Eye (tissue), 1 donor: ENCODE measurements around the gene YTHDC1.
A peak's percentile ranks its signal among the peaks of the same experiment; 100 is the strongest.

Experiments
- DNase-seq: peaks from one replicate; pipeline ENCODE4 v3.0.0-alpha.2; 2015

The YTHDC1 gene

DNA sequence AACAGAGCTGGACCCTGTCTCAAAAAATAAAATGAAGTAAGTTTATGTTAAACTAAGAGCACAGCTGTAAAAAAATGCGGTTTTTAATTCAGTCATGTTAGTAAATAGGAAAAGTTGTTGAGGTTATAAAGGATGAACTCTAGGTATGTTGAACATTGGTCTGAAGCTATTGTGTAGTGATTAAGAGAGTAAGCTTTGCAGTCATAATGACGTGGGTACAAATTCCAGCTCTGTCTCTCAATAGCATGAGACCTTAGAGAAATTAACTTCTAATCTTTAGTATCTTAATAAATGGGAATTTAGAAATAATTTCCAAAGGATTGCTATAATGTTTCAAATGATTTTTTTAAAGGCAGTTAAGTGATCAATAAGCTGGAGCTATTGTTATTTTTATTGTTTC is 2.9 kb upstream of the YTHDC1 start:
- no peak for DNase-seq

DNA sequence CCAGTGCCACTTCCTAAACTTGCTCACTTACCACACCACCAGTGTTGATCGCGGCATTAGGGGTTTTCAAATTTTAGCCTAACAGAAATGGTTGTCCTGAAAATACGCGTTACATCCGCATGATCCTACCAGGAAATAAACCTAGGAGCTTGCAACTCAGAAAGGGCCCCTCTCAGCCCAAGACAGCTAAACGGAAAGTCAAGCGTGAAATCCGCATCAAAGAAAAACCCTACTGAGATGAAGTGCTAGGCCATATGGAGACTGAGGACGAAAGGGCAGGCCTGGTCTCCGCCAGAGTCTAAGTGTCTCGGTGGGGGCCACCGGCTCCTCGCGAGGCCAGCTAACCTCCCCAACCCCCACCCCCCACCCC is 626 bp downstream of the YTHDC1 start:
- peak; percentile 90 for DNase-seq

DNA sequence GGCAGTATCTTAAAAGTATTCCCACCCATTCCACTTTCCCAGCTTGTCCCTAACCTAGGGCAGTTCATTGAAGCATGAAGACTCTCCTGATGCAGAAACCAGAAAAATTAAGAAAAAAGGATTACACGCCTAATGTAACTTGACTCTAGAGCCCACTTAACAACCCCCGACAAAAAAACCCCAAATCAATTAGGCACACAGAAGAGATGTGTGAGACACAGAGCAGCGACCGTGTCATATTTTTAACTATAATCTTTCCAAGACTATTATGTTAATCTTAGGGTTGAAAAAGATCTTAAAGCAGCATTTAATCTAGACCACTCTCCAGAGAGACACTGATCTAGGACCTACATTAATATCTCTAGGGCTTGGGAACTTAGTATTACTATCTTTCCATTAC is 1.3 kb downstream of the YTHDC1 start:
- no peak for DNase-seq

DNA sequence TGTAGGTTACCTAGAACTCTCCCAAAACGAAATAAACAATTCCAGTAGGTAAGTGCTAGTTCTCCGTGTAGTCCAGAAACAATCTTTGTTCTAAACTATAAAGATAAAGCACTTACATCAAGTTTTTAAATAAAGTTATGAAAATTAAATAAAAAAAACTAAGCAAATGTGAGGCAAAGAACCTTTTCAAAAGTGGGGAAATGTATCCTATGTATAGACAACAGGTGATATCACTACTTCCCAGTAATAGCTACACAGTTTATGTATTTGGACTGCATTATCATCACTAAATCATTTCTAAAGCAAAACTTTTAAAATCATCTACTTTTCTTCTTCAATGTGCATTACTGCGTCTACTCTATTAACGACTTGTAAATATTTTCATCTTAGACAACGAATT is 2.0 kb downstream of the YTHDC1 start:
- DNase-seq: no peak

DNA sequence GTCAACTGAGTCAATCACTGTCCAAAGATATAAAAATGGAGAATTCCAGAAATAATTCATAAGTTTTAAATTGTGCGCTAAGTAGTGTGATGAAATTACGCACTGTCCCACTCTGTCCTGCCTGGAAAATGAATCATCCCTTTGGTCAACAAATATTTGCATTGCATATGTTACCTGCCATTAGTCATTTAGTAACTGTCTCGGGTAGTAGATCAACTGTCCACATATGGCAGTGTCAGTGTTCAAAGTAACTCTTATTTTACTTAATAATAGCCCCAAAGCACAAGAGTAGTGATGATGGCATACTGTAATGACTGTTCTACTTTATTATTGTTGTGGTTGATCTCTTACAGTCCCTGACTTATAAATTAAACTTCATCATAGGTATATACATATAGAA is 3.4 kb downstream of the YTHDC1 start:
- DNase-seq: no peak

DNA sequence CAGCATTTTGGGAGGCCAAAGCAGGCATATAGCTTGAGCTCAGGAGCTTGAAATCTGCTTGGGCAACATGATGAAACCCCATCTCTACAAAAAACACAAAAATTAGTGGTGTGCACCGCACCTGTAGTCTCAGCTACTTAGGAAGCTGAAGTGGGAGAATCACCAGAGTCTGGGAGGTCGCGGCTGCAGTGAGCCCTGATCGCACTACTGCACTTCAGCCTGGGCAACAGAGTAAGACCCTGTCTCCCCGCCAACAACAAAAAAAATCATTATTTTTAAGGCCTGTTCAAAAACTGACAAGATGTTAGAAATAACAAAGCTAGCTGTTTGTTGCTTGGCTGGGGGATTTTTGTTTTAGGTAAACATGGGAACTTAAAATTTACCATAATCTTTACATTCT is 5.1 kb downstream of the YTHDC1 start:
- DNase-seq: no peak

DNA sequence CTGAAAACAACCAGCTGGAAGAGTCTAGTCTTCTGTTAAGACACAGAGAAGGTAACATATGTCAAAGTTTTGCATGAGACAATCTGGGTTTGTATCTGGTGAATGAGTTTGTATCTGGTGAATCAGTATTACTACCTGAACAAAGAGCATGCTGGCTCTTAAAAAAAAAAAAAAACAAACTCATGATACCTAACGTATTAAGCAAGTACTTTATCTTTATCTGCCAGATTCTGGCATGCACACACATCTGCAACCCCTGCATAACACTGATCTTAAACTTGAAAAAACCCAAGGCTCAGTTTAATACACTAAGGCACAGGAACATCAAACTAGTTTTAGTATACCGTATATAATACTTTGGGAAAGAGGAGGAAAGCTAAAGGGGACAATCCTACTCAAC is 5.8 kb downstream of the YTHDC1 start:
- no peak for DNase-seq

DNA sequence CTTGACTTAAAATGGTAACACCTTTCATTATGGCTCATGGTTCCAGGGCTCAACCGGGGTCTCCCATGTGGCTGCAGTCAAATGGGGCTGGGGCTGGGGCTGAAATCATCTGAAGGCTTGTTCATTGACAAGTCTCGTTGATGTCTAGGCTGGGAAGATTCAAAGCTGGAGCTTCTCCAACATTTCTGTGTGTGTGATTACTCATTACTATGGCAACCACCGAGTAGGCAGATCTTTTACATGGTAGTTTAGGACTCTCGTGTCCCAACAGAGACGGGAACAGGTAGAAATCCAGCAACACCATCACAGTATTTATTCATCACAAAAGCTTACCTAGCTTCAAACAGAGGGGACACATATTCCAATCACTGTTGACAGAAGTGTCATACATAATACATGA is 7.8 kb downstream of the YTHDC1 start:
- peak; percentile 24 for DNase-seq

DNA sequence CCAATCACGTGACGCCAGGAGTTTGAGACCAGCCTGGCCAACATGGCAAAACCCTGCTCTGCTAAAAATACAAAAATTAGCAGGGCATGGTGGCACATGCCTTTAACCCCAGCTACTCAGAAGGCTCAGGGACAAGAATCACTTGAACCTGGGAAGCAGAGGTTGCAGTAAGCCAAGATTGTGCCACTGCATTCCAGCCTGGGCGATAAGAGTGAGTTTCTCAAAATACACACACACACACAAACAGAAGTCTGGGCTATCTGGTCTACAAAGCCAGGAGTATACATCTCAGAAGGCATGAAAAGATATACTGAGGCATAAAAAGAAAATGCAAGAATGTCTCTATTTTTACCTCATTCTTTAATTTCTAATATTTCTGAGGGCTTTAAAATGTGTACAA is 11.3 kb downstream of the YTHDC1 start:
- DNase-seq: no peak

DNA sequence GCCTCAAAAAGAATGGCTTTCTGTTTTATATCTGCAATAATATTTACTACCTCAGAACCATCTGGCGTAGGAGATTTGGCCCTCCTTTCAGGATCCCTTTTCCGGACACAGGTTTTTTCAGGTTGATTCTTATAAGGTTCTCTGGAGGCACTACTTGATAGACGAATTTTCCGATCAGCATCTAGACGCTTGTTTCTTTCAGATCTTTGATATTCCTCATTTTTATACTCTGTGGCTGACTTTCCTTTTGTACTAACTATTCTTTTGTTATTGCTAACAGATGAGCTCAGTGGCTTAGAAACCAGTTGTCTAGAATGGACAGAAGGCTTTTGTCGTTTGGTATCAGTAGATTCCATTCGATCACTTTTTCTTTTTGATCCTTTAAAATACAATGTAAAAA is 12.4 kb downstream of the YTHDC1 start:
- no peak for DNase-seq

DNA sequence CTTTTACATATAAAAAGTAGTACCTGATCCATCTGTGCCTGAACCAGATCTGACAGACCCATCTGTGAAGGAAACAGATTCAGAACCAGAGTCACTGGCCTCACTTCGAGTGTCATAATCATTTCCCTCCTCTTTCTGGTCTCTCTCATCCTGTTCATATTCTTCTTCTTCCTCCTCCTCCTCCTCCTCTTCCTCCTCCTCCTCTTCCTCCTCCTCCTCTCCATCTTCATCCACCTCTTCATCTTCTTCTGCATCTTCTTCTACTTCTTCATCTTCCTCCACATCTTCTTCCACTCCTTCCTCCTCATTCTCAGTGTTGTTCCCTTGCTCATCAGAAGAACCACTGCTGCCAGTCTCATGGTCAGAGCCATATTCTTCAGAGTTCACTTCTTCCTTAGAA is 12.9 kb downstream of the YTHDC1 start:
- no peak for DNase-seq

DNA sequence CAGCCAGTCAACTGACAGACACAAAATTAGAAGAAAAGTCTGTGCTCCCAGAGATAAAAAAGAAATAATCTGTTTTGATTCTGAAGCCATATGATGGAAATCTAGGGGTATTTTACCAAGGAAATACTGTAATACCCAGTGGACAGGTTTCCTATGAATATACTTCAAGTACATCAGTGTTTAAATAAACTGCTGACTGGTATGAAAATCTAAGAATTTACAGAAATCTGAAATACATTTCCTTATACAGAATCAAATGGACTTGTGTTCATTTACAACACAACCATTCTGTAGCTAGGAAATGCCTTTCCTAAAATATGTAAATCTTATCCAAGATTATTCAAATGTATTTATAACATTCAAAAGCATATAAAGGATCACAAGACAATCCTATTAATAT is 13.4 kb downstream of the YTHDC1 start:
- DNase-seq: no peak

DNA sequence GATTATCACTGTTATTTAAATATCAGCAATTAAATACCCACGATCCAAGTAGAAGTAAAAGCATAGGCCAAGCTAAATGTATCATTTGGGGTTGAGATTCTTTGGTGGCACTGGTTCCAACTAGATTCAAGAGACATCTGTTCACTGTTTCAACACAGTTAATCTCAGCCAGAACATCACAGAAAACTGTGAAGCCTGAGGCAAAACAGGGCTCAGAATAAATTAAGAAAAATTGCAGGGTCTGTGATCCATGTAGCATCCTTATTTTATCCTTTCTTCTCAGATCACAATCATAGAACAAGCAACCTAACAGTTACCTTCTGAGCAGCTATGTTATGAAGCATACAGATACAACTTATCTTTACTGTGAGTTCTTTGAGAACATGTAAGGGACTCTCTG is 23.7 kb downstream of the YTHDC1 start:
- no peak for DNase-seq

DNA sequence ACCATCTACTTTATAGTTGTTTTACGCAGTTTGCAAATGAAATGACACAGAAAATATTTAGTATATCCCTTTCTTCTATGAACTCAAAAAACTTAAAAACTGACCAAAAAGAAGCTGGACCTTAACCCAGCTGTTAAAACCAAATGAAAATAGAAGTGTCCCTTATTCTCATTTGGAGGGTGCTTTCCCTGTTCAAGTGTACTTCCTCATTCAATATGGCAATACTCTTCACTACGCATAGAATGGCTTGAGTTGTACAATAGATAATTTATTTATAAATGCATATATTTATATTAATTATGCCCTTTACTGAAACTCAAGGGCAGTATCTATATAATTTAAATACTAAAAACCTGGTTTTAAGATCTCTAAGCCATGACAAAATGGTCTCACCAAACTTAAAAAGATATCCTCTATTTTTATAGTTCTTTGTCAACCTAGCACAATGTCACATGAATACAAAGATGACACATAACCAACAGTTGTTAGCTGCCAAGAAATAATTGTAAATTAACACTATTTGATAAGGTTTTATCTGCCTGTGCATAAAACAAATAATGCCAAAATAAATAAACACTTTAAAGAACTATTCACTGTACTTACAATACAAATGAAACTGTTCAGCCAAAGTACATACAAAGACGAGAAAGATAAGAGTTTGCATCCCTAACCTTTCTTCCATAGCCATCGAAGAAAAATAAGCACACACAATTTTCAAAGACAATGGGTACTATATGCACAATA is 25.2 kb downstream of the YTHDC1 start:
- DNase-seq: no peak

DNA sequence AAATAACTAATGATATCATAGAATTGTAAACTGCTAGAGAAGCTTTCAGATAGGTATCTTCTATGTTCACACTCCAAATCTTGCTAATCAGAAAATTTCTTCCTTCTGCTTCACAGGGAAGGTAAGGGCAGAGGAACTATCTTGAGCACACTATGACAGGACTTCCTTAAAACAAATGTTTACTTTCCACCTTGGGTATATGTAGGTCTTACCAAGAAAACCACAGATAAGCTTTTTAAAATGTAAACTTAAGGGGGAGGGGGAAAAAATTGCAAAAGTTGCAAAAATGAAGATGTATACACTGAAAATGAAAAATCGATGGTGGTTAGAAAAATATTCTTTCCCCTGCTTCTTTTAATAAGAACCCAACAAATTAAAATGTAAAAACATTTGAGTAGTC is 30.9 kb downstream of the YTHDC1 start:
- DNase-seq: no peak

DNA sequence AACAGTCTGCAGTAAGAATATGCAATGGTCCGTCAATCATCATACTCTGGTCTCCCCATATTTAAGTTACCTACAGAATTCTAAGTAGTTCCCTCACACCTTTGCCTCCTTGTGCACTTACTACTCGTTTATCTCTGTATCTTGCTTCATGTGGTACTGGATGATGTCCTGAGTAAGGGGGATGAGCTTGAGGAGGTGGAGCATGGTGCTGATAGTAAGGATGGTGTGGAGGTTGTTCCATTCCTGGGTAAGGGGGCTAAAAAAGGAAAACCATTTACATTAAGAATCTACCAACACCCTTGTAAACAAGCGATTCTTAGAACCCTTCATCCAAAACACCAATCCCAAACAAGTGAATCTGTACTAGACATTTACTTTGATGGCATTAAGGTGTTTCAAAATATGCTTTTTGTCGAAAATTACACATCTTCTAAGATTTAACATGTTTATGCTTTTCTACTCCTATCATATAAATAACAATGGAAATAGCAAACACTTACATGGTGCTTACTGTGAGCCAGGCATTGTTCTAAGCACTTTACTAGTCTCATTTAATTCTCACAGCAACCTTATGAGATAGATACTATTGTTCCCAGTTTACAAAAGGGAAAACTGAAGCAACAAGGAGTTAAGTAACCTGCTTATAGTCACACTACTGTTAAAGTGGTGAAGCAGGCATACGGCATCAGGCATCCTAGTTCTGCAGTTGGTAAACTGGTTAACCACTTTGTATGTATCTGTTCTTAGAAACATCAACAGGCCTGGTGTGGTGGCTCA is 33.5 kb downstream of the YTHDC1 start:
- DNase-seq: no peak

DNA sequence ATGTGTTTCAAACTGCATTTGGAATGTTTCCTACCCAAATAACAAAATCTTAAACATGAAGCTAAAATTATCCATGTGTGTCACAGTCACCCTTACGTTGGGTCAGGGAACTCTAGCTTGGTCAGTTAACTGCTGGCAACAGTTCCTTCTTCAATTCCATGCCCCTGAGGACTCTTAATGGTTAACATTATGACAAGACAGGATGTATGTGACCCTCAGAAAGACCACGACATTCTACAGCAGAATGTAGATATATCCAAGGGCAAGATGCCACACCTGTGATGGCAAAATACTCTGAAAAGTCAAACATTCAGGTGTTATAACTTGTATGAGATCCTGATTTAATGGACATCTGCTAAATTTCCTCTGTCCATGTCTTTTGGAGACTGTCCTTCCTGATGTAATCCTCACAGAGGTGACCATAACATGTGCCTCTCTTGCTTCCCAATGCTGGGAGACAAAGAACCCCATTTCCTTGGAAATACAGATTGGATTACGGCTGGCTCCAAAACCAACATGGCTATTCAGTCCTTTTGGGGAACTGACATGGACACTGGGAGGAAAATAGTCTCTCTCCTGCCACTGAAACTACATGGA is 39.1 kb downstream of the YTHDC1 start:
- DNase-seq: no peak

DNA sequence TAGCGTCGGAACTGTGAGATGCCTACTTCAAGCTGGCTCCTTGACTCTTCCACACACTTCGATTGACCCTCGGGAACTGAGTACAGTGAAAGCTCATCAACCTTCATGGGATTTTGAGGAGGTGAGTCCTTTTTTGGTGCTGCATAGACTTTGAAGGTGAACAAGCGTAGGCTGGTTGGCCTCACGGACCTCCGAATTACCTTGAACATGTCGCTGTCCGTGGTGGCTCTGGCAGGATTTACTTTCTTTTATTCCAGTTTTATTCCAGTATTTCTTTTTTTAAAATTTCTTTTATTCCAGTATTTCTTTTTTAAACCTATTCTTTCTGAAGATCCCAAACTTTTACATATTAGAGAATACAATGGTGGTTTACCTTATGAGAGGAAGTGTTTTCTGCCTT is 45.2 kb downstream of the YTHDC1 start:
- no peak for DNase-seq

DNA sequence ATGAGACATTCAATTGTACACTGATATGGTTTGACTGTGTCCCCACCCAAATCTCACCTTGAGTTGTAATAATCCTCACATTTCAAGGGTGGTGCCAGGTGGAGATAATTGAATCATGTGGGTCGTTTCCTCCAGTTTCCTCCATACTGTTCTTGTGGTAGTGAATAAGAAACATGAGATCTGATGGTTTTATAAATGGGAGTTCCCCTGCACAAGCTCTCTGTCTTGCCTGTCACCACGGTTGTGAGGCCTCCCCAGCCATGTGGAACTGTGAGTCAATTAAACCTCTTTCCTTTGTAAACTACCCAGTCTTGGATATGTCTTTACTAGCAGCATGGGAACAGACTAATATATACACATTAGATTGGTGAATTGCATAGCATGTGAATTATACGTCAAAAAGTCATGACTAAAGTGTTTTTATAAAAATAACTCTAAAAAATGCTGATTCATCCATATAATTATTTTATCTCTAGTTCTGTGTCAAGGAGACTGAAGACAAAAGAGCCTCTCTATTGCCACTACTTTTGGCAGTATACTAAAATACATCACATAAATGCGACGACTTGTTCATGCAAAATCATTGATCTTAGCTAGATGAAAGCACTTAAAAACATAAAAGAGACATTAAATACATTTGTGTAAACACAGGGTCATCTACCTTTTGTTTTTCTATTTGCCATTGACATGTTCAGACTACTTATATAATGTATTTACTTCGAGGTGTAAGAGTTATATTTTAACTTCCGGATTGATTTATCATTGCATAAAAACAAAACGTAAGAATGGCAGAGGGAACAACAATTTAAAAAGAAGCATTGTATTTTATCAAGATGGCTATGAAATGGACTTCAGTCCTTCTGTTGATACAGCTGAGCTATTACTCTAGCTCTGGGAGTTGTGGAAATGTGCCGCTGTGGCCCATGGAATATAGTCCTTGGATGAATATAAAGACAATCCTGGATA is 50.1 kb downstream of the YTHDC1 start:
- no peak for DNase-seq

DNA sequence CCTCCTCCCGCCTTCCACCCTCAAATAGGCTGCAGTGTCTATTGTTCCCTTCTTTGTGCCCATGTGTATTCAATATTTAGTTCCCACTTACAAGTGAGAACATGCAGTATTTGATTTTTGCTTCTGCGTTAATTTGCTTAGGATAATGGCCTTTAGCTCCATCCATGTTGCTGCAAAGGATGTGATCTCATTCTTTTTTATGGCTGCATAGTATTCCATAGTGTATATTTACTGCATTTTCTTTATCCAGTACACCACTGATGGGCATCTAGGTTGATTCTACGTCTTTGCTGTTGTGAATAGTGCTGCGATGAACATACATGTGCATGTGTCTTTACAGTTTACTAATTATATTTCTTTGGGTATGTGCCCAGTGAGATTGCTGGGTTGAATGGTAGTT is 52.8 kb downstream of the YTHDC1 start:
- no peak for DNase-seq

DNA sequence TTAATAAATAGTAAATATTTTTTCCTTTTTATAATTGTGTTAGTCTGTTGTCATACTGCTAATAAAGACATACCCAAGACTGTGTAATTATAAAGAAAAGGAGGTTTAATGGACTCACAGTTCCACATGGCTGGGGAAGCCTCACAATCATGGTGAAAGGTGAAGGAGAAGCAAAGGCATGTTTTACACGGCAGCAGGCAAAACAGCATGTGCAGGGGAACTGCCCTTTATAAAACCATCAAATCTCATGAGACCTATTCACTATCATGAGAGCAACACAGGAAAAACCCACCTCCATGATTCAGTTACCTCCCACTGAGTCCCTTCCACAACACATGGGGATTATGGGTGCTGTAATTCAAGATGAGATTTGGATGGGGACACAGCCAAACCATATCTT is 58.6 kb downstream of the YTHDC1 start:
- no peak for DNase-seq

DNA sequence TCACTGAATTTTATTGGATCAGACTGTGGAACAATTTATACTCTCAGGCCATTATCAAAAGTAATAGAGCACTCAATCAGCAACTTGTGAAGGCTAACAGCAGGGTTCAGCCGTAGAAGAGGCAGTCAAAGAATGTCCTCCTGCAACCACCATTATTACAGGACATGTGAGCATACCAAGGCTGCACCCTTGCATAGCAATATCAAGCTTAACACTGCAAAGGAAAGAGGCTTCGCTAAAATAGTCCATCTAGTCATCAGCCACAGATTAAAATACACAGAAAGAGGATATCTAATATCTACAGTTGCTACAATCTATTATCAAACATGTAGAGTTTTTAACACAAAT is 61.5 kb downstream of the YTHDC1 start:
- no peak for DNase-seq

DNA sequence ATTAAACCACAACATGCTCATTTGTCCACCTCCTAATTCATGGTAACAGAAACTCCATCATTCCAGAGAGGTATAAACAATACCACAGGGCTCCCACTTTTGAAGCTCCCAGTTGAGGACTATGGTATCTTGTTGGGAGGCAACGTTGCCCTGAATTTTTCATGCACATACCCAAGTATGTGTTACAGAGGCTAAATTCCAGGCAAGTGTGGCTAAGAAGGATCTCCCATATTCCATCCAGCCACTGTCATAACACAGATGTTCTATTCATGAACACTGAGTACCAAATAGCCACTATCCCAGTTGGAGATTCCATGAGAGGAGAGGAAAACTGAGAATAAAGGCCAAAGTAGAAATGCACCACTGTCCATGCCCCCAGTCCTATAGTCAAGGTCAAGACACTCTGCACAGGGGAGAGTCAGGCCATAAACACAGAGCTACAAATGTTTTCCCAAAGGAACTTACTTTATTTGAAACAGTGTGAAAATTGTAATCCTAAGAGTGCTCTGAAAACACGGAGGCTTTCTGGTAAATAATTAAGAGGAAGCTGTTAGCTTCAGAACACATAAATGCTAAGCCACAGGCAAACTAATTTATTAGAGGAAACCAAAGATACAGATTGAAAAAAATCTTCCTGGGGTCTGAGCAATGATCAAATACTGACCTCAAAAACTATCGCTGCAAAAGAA is 62.0 kb downstream of the YTHDC1 start:
- no peak for DNase-seq
